GM21825 (cell line): ENCODE results near the gene CCT4.
"Not testable (repeated sequence)": the region's sequence is repeated elsewhere in the genome, so short reads cannot be mapped to it uniquely, and the experiment has no call there.

Experiments used
- ATAC-seq: cut with Tn5 transposase; IDR thresholded peaks from one replicate; pipeline ENCODE4 v1.9.1; 2021; ENCODE audit warnings: mild to moderate bottlenecking, moderate library complexity; ENCODE audit not compliant: unreplicated experiment

The CCT4 gene

DNA sequence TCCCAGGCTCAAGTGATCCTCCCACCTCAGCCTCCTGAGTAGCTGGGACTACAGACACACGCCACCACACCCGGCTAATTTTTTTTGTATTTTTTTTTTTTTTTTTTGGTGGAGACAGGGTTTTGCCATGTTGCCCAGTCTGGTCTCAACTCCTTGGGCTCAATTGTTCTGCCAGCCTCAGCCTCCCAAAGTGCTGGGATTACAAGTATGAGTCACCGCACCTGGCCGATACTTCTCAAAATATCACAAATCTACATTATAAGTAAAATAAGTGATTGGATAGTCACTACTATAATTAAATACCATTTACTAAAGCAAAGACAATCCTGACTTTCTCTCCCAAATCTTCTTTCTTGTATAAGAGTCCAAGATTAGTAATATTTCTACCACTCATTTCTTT is 9.1 kb downstream of the CCT4 start:
- not testable (repeated sequence) for ATAC-seq

DNA sequence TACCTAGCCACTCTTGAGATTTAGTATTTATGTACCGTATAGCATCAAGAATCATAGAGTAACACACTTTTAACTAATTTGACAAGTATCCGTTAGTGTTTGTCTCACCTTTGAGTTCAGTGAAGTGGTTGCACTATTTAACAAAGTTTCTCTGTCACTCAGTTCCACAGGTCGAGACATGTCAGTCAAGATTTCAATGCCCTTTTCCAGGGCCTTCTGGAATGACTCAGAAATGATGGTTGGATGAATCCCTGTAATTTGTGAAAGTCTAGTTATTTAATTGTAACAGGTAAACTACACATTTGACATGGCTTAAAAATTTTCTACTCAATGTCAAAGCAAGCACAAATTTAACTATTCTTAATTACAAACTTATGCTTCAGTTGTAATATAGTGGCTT is 9.7 kb downstream of the CCT4 start:
- ATAC-seq = no peak

DNA sequence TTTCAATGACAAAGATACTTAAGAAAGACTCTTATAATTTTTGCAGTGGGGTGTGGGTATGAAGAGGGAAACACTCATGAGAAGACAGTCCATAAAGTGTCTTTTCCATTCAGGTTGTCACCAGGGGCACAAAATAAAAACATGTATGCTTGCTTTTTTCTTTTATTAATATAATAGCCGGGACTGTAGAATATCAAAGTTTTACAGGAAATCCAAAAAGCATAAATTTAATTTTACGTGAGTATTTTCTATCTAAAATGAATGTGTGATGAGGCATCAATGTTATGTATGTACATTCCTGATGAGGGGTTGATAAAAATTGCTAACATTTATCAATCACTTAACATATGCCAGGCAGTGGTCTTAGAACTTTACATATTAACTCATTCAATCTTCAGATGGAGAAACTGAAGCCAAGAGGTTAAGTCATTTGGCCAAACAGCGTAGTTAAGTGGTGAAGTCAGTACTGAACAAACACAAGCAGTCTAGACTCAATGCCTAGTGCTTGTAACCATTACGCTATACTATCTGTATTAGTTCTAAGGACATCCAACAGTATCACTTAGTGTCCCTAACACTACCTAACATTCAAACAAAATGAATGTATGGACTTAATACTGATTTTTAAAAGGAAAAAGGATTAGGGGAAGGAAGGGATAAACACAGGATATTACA is 10.7 kb downstream of the CCT4 start:
- ATAC-seq = no peak

DNA sequence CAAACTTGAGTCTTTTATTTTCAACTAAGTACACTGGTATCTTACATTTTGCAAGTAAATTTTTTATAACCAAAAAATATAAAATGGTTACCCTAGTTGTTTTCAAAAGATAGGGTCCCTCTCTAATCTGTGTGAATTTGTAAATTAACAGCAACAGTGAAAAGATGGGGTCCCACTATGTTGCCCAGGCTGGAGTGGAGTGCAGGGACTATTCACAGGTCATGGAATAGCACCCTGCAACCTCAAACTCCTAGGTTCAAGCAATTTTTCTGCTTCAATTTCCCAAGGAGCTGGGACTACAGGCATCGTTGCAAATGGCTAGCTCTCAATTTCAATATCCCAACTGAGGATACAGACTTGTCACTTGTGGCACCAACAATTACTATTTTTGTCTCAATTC is 12.1 kb downstream of the CCT4 start:
- ATAC-seq = no peak

GRCh38 chr2:61866482-61867089 is 21.9 kb downstream of the CCT4 start:
- ATAC-seq = not testable (repeated sequence)

- no peak for ATAC-seq
Observed at GRCh38 chr2:61862085-61862484, 26.4 kb downstream of the CCT4 start.

DNA sequence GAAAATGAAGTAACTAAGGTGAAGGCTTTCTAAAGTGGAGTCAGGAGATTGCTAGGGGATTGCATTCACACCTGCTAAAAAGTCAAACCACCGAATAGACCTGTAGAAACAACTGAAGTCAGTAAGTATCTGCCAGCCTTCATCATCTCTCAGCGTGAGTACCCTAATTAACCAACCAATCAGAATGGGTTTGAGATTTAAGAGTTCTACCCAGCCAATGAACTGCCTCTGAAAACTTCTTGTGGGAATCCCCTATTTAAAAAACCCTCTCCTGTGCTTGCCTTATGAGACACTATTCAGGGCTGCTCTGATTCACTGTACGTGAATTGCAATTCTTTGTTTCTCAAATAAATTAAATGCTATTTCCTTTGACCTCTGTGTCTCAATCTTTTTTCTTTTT is 31.2 kb downstream of the CCT4 start:
- ATAC-seq = no peak

DNA sequence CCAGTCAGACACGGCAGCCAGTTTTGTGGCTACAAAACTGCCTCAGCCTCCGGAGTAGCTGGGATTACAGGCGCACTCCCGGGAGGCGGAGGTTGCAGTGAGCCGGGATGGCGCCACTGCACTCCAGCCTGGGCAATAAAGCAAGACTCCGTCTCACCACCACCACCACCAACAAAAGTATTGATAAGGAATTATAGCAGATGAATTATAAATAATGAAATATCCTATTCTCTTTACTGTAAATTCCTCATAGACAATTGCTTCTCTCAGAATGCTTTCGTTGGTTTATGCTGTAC is 33.2 kb downstream of the CCT4 start:
- ATAC-seq = no peak

DNA sequence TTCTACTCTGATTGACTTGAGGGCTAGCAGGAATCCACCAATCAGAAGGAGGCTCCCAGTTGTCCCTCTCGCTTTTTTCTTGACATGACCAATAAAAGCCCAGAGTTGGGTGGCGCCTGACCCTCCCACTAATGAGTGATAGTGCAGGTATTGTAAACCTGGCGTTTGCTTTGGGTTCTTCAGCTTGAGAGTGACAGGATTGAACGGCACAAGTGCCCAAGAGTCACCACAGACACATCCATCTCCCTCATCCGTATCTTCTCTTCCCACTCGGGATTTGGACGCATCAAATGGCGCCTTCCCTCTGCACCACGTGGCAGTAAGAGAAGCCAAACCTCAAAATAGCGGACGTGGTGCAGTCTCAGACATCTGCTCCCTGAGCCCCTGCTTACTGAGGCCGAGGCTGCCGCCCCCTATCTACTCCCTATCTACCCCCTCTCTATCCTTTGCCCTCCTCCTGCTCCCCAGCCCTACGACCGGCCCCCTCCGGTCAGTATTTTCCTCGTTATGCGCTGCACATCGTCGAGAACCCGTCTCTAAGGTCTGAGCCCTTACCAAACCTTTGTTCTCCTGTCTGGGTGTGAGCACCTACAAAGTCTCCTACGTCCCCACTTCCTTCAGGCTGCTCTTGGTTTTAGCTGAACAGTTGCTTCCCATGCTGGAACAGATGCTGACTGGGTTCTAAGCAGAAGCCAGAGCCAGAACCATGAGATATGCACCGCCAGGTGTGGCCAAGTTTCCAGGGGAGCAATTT is 33.7 kb downstream of the CCT4 start:
- peak; percentile 83 for ATAC-seq

DNA sequence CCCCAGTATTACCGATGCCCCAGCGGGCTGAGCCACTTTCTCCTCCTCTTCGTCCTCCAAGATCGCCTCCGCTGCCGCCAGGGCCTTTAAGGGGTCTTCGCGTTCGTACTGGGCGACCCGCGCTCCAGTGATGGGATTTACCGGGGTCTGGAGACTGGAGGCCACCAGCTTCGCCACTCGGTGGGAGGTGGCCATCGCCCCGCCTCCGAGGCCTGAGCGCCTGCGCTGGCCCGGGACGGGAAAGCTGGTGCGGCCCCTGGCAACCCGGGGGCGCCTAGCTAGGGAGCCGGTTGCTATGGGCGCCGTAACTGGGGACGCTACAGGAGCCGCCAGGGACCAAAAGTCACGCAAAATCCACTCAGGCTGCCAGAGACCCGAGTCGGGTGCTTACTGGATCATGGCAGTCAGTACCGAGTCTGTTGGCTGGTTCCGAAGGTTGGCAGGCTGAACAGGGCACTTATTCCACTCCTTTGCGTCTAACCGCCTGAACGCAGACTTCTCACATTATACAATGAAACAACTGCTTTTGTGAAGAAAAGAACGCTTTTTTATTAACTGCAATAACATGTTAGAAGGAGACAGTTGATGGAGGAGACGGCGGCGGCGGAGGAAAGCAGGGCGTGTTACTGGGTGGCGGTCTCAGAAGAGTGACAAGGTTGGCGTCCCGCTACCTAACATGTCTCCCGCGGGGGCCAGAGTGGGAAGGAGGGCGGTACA is 34.5 kb downstream of the CCT4 start, which contains the start of gene FAM161A:
FAM161A (minus strand) TSS at position 214 of the 717 bp plus-strand sequence; CDS start at position 195, 19 bp downstream.
- ATAC-seq = peak; percentile 76

- peak; percentile 64 for ATAC-seq
Observed at GRCh38 chr2:61853086-61853846, 35.2 kb downstream of the CCT4 start.

GRCh38 chr2:61851270-61851669 is 37.2 kb downstream of the CCT4 start:
- ATAC-seq = not testable (repeated sequence)

DNA sequence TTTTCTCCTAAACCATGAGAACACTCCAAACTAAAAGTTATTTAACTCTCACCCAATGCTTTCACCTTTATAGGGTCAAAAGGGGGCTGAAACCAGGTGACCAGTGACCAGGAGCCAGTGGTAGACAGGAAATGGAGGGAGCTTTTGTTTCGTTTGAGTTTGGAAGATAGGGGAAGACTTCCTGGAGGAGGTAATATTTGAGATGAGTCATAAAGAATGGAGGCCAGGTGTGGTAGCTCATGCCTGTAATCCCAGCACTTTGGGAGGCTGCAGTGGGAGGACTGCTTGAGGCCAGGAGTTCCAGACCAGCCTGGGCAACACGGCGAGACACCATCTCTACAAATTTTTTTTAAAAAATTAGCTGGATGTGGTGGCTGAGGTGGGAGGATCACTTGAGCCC is 43.1 kb downstream of the CCT4 start:
- no peak for ATAC-seq

GRCh38 chr2:61841286-61841685 is 47.2 kb downstream of the CCT4 start:
- ATAC-seq = no peak

DNA sequence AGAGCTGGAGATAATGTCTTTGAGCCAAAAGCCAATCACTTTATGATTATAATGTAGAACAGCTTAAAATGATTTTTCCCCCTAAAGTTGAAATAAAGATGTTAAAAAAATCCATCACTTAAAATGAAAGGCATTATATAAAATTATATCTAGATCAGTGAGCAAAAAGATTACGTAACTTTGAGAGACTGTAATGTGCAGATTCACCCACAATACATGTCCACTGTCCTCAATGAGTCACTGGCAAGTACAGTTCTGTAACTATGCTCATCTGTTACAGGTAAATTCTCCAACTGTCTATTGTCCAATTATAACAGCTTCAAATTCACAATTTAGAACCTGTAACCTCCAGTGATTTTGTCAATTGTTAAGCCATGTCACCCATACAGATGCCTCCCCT is 53.6 kb downstream of the CCT4 start:
- no peak for ATAC-seq

- ATAC-seq = no peak
Observed at GRCh38 chr2:61833971-61834370, 54.5 kb downstream of the CCT4 start.

- ATAC-seq = no peak
Observed at GRCh38 chr2:61832183-61832841, 56.1 kb downstream of the CCT4 start.

DNA sequence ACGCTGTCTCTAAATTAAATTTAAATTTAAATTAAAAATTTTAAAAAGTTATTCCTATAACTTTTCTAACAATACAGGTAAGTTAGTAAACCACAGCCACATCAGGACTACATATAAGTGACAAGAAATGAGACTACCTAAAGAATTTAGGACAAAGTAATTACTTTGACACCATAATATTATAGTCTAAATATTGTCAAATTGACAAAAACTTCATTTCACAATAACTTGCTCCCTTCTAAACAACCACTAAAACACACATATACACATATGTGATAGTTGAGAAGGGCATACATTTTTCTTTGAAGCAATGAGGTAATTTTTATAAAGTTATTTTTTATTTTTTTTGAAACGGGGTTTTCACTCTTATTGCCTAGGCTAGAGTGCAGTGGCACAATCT is 66.2 kb downstream of the CCT4 start:
- no peak for ATAC-seq
